Heart left ventricle (tissue), 16 donors: Measurements from ENCODE around the gene HLCS. TPM values are rescaled to one million over a fixed set of nuclear protein-coding genes. Genes with fewer than 3 reads are reported as not detected.

Experiments used
- ATAC-seq, 4 donors: fragments of 200-7000 bp; cut with Tn5 transposase; one replicate each; pipeline ENCODE4 v1.9.1; 2020 to 2022; ENCODE audit warnings: moderate library complexity in 4 of 4, mild to moderate bottlenecking in 3 of 4, moderate number of reproducible peaks in 1 of 4
- DNase-seq, 5 donors: peaks; one replicate each; pipeline ENCODE4 v3.0.0-alpha.2; 2020
- H3K27ac ChIP-seq, 12 donors: fragments of 200-600 bp; sonication (generic) in 4 of 12; one replicate each; pipeline versions ENCODE4 v1.5.0 to v1.8.0; 2016 to 2022; ENCODE audit warnings: mild to moderate bottlenecking in 2 of 12
- H3K27me3 ChIP-seq, 9 donors: fragments of 200-600 bp; sonication (generic) in 2 of 9; one replicate each; pipeline versions ENCODE4 v1.5.1 to v1.8.0; 2016 to 2022; ENCODE audit warnings: mild to moderate bottlenecking in 3 of 9
- H3K36me3 ChIP-seq, 9 donors: fragments of 200-600 bp; sonication (generic) in 2 of 9; one replicate each; pipeline versions ENCODE4 v1.5.0 to v1.8.0; 2018 to 2022; ENCODE audit warnings: mild to moderate bottlenecking in 2 of 9
- H3K4me1 ChIP-seq, 12 donors: fragments of 200-600 bp; sonication (generic) in 4 of 12; one replicate each; pipeline versions ENCODE4 v1.5.0 to v1.8.0; 2016 to 2022; ENCODE audit warnings: mild to moderate bottlenecking in 3 of 12
- H3K4me3 ChIP-seq, 12 donors: fragments of 200-600 bp; sonication (generic) in 4 of 12; one replicate each; pipeline versions ENCODE4 v1.5.0 to v1.8.0; 2017 to 2022; ENCODE audit warnings: mild to moderate bottlenecking in 9 of 12, moderate library complexity in 4 of 12
- H3K9me3 ChIP-seq, 12 donors: fragments of 200-600 bp; sonication (generic) in 4 of 12; one replicate each; pipeline versions ENCODE4 v1.5.0 to v1.8.0; 2016 to 2022; ENCODE audit warnings: mild to moderate bottlenecking in 1 of 12
- CTCF ChIP-seq, 12 donors: fragments of 200-600 bp; sonication (generic) in 4 of 12; IDR thresholded peaks; one replicate each; pipeline versions ENCODE4 v1.5.0 to v1.8.0; 2018 to 2022; ENCODE audit warnings: antibody characterized with exemption in 12 of 12, mild to moderate bottlenecking in 5 of 12
- POLR2A ChIP-seq, 2 donors: fragments of 450-650 bp; IDR thresholded peaks; one replicate each; pipeline ENCODE4 v1.6.1; 2017; ENCODE audit warnings: antibody characterized with exemption in 2 of 2, mild to moderate bottlenecking in 2 of 2, moderate library complexity in 2 of 2
- WGBS, 4 donors: extraction: QIAGEN DNeasy Blood & Tissue Kit in 2 of 4; methylation state at CpG; one replicate each; pipeline versions ENCODE4 v1.1.5 to v1.1.7; 2013 to 2018; 5-methylcytosine and 5-hydroxymethylcytosine counted together
- intact Hi-C, 10 donors: fragments of 100-400 bp; cut with DNase I; formaldehyde crosslinking; loops; one replicate each; pipeline versions ENCODE4 v1.11.1 to v1.14.2; 2022
- polyA plus RNA-seq, 2 donors: library from polyadenylated mRNA; stranded (reverse); fragments of 200-250 nt; gene quantifications; one replicate each; pipeline ENCODE4 v1.2.3, GENCODE V29; 2013
- total RNA-seq, 9 donors: library from RNA; depleted of rRNA in 2 of 9; stranded (reverse); fragments of >200 nt in 2 of 9; fragmentation: NEBNext Ultra II Directional in 3 of 9; extraction: Animal tissue kit (Norgen Biotek cat#: 25700) in 3 of 9; gene quantifications; one replicate each; pipeline versions ENCODE4 v1.1.0 to v1.2.4, GENCODE V29; 2016 to 2023
- donor health status: ischemic (EF 13 %, LVEDD 7.1; RV severe dilation, severe dysfunction).
- donor health status: healthy with polysubstance abuse.
- donor health status: DM: no; HTN: yes; CAD: no.
- donor health status: DM: no; HTN: no; CAD: no.
- donor health status: ischemic (EF 25% LVEDD 6.9; RV normal size, moderate dysfunction).
- donor health status: ischemic (EF 25% LVEDD 5.7; RV mildly dilated, moderate dysfunction).
- donor health status: healthy.
- donor health status: DM: yes; HTN: yes; CAD: no.
- donor health status: ischemic (EF 35%, LVEDD 5.7; RV mildly dilated, moderate dysfunction).
- donor health status: nonischemic (EF 11% LVEDD 7.7; RV severe dilation, severe dysfunction).
- donor health status: DM: yes; HTN: yes; CAD: no.
- donor health status: PGD.
- donor health status: ischemic (EF 29% LVEDD 5.4; RV normal size, mild dysfunction).
- donor health status: nonischemic (EF 23%, LVEDD 6.1; RV moderate dilation, normal function).

Gene HLCS
- total and polyA plus RNA-seq, 11 donors: 1.8 to 15.2 (median 6.2) TPM

- H3K4me1 ChIP-seq: peaks cover 11 to 74% (median 52%) of the 10 kb centered on the region in 12 donors
- H3K27ac ChIP-seq: no peak overlapping the region
- H3K9me3 ChIP-seq: no peaks in the 10 kb centered on the region
- DNase-seq (no peak), ATAC-seq (no peak)
- no peak overlapping the region for H3K4me3 ChIP-seq
- 23 to 38% (median 36%) methylated on average over 3 of the region's 3 CpGs for WGBS, 4 donors
- no peak for TF ChIP-seq CTCF (IDR thresholded peaks at IDR 0.05)
- no peak for TF ChIP-seq POLR2A (IDR thresholded peaks at IDR 0.05)
- no peaks in the 10 kb centered on the region for H3K36me3 ChIP-seq
- H3K27me3 ChIP-seq: peaks cover 89 to 100% (median 100%) of the 10 kb centered on the region in 9 donors
- intact Hi-C loops: no loop called here
Observed at GRCh38 chr21:36703123-36703522, 263.3 kb downstream of the HLCS start.

- peaks cover 15 to 74% (median 53%) of the 10 kb centered on the region in 12 donors for H3K4me1 ChIP-seq
- H3K27me3 ChIP-seq: peaks cover 89 to 100% (median 100%) of the 10 kb centered on the region in 9 donors
- no peak overlapping the region for H3K4me3 ChIP-seq
- H3K9me3 ChIP-seq: no peaks in the 10 kb centered on the region
- no peak for DNase-seq
- WGBS, 4 donors: 26 to 42% (median 40%) methylated on average over 6 of the region's 6 CpGs
- ATAC-seq: no peak
- TF ChIP-seq POLR2A (IDR thresholded peaks at IDR 0.05) (no peak), CTCF (IDR thresholded peaks at IDR 0.05) (no peak)
- intact Hi-C loops: no loop called here
- no peak overlapping the region for H3K27ac ChIP-seq
- H3K36me3 ChIP-seq: no peaks in the 10 kb centered on the region
Observed at GRCh38 chr21:36702622-36702968, 263.9 kb downstream of the HLCS start.

- intact Hi-C loops: no loop called here
- ATAC-seq (no peak), DNase-seq (no peak)
- Histone ChIP-seq H3K27ac (no peak overlapping the region), H3K4me3 (peak overlapping the region in 6 of 12 donors; percentile 17 to 55 (median 28)), H3K27me3 (peaks cover 89 to 100% (median 100%) of the 10 kb centered on the region in 9 donors), H3K9me3 (no peaks in the 10 kb centered on the region), H3K36me3 (no peaks in the 10 kb centered on the region), H3K4me1 (peaks cover 15 to 74% (median 51%) of the 10 kb centered on the region in 12 donors)
- TF ChIP-seq CTCF (IDR thresholded peaks at IDR 0.05): no peak
- no peak for TF ChIP-seq POLR2A (IDR thresholded peaks at IDR 0.05)
- 11 to 18% (median 15%) methylated on average over 26 of the region's 26 CpGs for WGBS, 4 donors
Observed at GRCh38 chr21:36701756-36702621, 264.5 kb downstream of the HLCS start.

GRCh38 chr21:36700971-36701755, 265.3 kb downstream of the HLCS start:
- WGBS, 4 donors: 2 to 3% (median 2%) methylated on average over 21 to 65 of the region's 65 CpGs
- no peak overlapping the region for H3K27ac ChIP-seq
- H3K27me3 ChIP-seq: peaks cover 89 to 100% (median 100%) of the 10 kb centered on the region in 9 donors
- H3K36me3 ChIP-seq: no peaks in the 10 kb centered on the region
- H3K4me3 ChIP-seq: peak overlapping the region; percentile 3 to 56 (median 25)
- peak in 2 of 4 donors; percentile 21 to 28 for ATAC-seq
- DNase-seq: peak in 1 of 5 donors; percentile 24
- TF ChIP-seq CTCF (IDR thresholded peaks at IDR 0.05) (no peak), POLR2A (IDR thresholded peaks at IDR 0.05) (no peak)
- peaks cover 15 to 74% (median 50%) of the 10 kb centered on the region in 12 donors for H3K4me1 ChIP-seq
- no peaks in the 10 kb centered on the region for H3K9me3 ChIP-seq
- intact Hi-C loops: no loop called here
